Tibial nerve (tissue), 4 donors: ENCODE results near the gene MRPL51.

ENCODE experiments used
- CTCF ChIP-seq, 5 experiments: fragments of 200-600 bp in 3 of 5; fragments of 450-650 bp in 2 of 5; sonication (generic) in 3 of 5; IDR thresholded peaks; one replicate each; pipeline ENCODE4 v1.5.1; 2016 to 2019; ENCODE audit warnings: antibody characterized with exemption in 5 of 5, mild to moderate bottlenecking in 3 of 5, moderate library complexity in 2 of 5
- EP300 ChIP-seq, 2 donors: sonication (generic); formaldehyde crosslinking; IDR thresholded peaks; one replicate each; pipeline ENCODE4 v1.6.1; 2017; ENCODE audit warnings: antibody characterized with exemption in 2 of 2, mild to moderate bottlenecking in 1 of 2
- POLR2A ChIP-seq, 2 donors: fragments of 450-650 bp; IDR thresholded peaks; one replicate each; pipeline ENCODE4 v1.6.1; 2017; ENCODE audit warnings: antibody characterized with exemption in 2 of 2, mild to moderate bottlenecking in 2 of 2, moderate library complexity in 2 of 2

GRCh38 chr12:6542209-6543009 lies 49.3 kb upstream of the MRPL51 start:
- TF ChIP-seq EP300 (IDR thresholded peaks at IDR 0.05) (no peak), POLR2A (IDR thresholded peaks at IDR 0.05) (no peak), CTCF (IDR thresholded peaks at IDR 0.05) (no peak)
